ENCODE data around the gene PDLIM3. TPM values are rescaled to one million over a fixed set of nuclear protein-coding genes. Genes with fewer than 3 reads are reported as not detected.

Gene PDLIM3
- total RNA-seq, 2 donors from 2014 or later: 1.5 to 7.4 TPM

Other genes starting within 250 kb of the PDLIM3 start
- gene LRP2BP, start 139.6 kb downstream of the PDLIM3 start, total RNA-seq: 1 to 10 TPM in 1 of 2 donors, under 1 TPM in 1; 0.51 to 1.1 TPM
- gene ANKRD37, start 138.7 kb downstream of the PDLIM3 start, total RNA-seq: 10 to 100 TPM; 10.1 to 12.2 TPM
- 10 to 100 TPM; 29.3 to 35.9 TPM for gene UFSP2, start 109.5 kb downstream of the PDLIM3 start, total RNA-seq
- gene CCDC110, start 63.8 kb downstream of the PDLIM3 start, total RNA-seq: 1 to 10 TPM in 1 of 2 donors, under 1 TPM in 1; 0.19 to 1.2 TPM